SK-N-SH treated with all-trans-retinoic acid at 6 μM for 48 hours (cell line): ENCODE results near the gene EDN1.

Experiments
- ATAC-seq: fragments of 200-7000 bp; cut with Tn5 transposase; 3 replicates; pipeline ENCODE4 v1.9.1; 2020; ENCODE audit warnings: mild to moderate bottlenecking, moderate library complexity
- CREB5 ChIP-seq: fragments of 250-450 bp; sonication (Bioruptor Pico); IDR thresholded peaks from 2 replicates; pipeline ENCODE4 v1.5.1; 2020; ENCODE audit warnings: low read depth, mild to moderate bottlenecking, moderate library complexity
- CSDC2 ChIP-seq: fragments of 250-450 bp; sonication (Bioruptor Pico); IDR thresholded peaks from 2 replicates; pipeline ENCODE4 v1.5.0; 2020; ENCODE audit warnings: mild to moderate bottlenecking, moderate library complexity
- CSRNP3 ChIP-seq: fragments of 250-450 bp; sonication (Bioruptor Pico); IDR thresholded peaks from 2 replicates; pipeline ENCODE4 v1.5.1; 2021; ENCODE audit warnings: mild to moderate bottlenecking, moderate library complexity
- ESRRG ChIP-seq: fragments of 250-450 bp; sonication (Bioruptor Pico); IDR thresholded peaks from 2 replicates; pipeline ENCODE4 v1.6.1; 2021; ENCODE audit warnings: mild to moderate bottlenecking
- GLIS3 ChIP-seq: fragments of 250-450 bp; sonication (Bioruptor Pico); IDR thresholded peaks from 2 replicates; pipeline ENCODE4 v1.5.0; 2020; ENCODE audit warnings: mild to moderate bottlenecking, moderate library complexity
- ISL1 ChIP-seq: fragments of 250-450 bp; sonication (Bioruptor Pico); IDR thresholded peaks from 2 replicates; pipeline ENCODE4 v2.1.2; 2022; ENCODE audit warnings: mild to moderate bottlenecking, moderate library complexity
- PATZ1 ChIP-seq: fragments of 250-450 bp; sonication (Bioruptor Pico); IDR thresholded peaks from 2 replicates; pipeline ENCODE4 v1.8.0; 2020; ENCODE audit warnings: mild to moderate bottlenecking, moderate library complexity, borderline replicate concordance
- POU6F1 ChIP-seq: fragments of 250-450 bp; sonication (Bioruptor Pico); IDR thresholded peaks from 2 replicates; pipeline ENCODE4 v1.8.0; 2021; ENCODE audit warnings: low read depth, mild to moderate bottlenecking, moderate library complexity, borderline replicate concordance
- PPARA ChIP-seq: fragments of 250-450 bp; sonication (Bioruptor Pico); IDR thresholded peaks from 2 replicates; pipeline ENCODE4 v1.5.0; 2020; ENCODE audit warnings: mild to moderate bottlenecking, borderline replicate concordance
- SNAI2 ChIP-seq: fragments of 250-450 bp; sonication (Bioruptor Pico); IDR thresholded peaks from 2 replicates; pipeline ENCODE4 v1.5.0; 2020; ENCODE audit warnings: mild to moderate bottlenecking, moderate library complexity
- TCF4 ChIP-seq: fragments of 250-450 bp; sonication (Bioruptor Pico); IDR thresholded peaks from 2 replicates; pipeline ENCODE4 v1.8.0; 2021; ENCODE audit warnings: mild to moderate bottlenecking, moderate library complexity, borderline replicate concordance
- TSHZ2 ChIP-seq: fragments of 250-450 bp; sonication (Bioruptor Pico); IDR thresholded peaks from 2 replicates; pipeline ENCODE4 v1.5.0; 2020; ENCODE audit warnings: mild to moderate bottlenecking, moderate library complexity
- ZC3H10 ChIP-seq: fragments of 250-450 bp; sonication (Bioruptor Pico); IDR thresholded peaks from 2 replicates; pipeline ENCODE4 v1.5.1; 2021; ENCODE audit warnings: mild to moderate bottlenecking, moderate library complexity
- ZFP3 ChIP-seq: fragments of 250-450 bp; sonication (Bioruptor Pico); IDR thresholded peaks from 2 replicates; pipeline ENCODE4 v1.5.0; 2020; ENCODE audit warnings: mild to moderate bottlenecking, moderate library complexity
- ZFP30 ChIP-seq: fragments of 450-650 bp; formaldehyde crosslinking; IDR thresholded peaks from 2 replicates; pipeline ENCODE4 v1.5.0; 2022; ENCODE audit warnings: mild to moderate bottlenecking, moderate library complexity
- ZNF565 ChIP-seq: fragments of 450-650 bp; formaldehyde crosslinking; conservative IDR thresholded peaks from 2 replicates; pipeline ENCODE4 v1.5.0; 2020; ENCODE audit warnings: low read depth, mild to moderate bottlenecking, moderate library complexity
- ZNF70 ChIP-seq: fragments of 450-650 bp; formaldehyde crosslinking; IDR thresholded peaks from 2 replicates; pipeline ENCODE4 v1.5.0; 2020; ENCODE audit warnings: mild to moderate bottlenecking, moderate library complexity
- ZNF8 ChIP-seq: fragments of 450-650 bp; formaldehyde crosslinking; IDR thresholded peaks from 2 replicates; pipeline ENCODE4 v1.5.0; 2020; ENCODE audit warnings: mild to moderate bottlenecking, moderate library complexity

The EDN1 gene

GRCh38 chr6:12293931-12294807 is 4.0 kb downstream of the EDN1 start (continued):
- TF ChIP-seq PATZ1 (CRISPR knock-in tag) (no peak), CSDC2 (CRISPR knock-in tag) (no peak), ZNF70 (no peak)
- TF ChIP-seq, all 23 proteins: peak for 0

GRCh38 chr6:12294851-12295536 is 4.8 kb downstream of the EDN1 start:
- no peak for ATAC-seq
- TF ChIP-seq SNAI2 (CRISPR knock-in tag): no peak
- TF ChIP-seq ZNF565 (CRISPR knock-in tag): no peak
- no peak for TF ChIP-seq ZFP30 (CRISPR knock-in tag)
- TF ChIP-seq CSRNP3: no peak
- TF ChIP-seq TCF4 (CRISPR knock-in tag): no peak
- TF ChIP-seq ISL1 (CRISPR knock-in tag): no peak
- no peak for TF ChIP-seq ZC3H10
- TF ChIP-seq CREB5: no peak
- no peak for TF ChIP-seq ESRRG (CRISPR knock-in tag)
- no peak for TF ChIP-seq PATZ1 (CRISPR knock-in tag)
- no peak for TF ChIP-seq PPARA (CRISPR knock-in tag)
- no peak for TF ChIP-seq GLIS3 (CRISPR knock-in tag)
- no peak for TF ChIP-seq TSHZ2 (CRISPR knock-in tag)
- TF ChIP-seq ZNF8 (CRISPR knock-in tag): no peak

- TF ChIP-seq GLIS3 (CRISPR knock-in tag): no peak
- no peak for TF ChIP-seq ZC3H10
- TF ChIP-seq ZFP3 (CRISPR knock-in tag): no peak
- TF ChIP-seq POU6F1 (CRISPR knock-in tag): no peak
- TF ChIP-seq ZFP30 (CRISPR knock-in tag): no peak
- no peak for TF ChIP-seq ZNF8 (CRISPR knock-in tag)
- no peak for TF ChIP-seq ZNF70
- ATAC-seq: peak; percentile 74
These were observed 5.5 kb downstream of the EDN1 start for GRCh38 chr6:12295558-12296254.
